ENCODE data around the gene ALDOB. TPM values are rescaled to one million over a fixed set of nuclear protein-coding genes. Genes with fewer than 3 reads are reported as not detected.
A peak's percentile ranks its signal among the peaks of the same experiment; 100 is the strongest.
"Not testable (repeated sequence)": the region's sequence is repeated elsewhere in the genome, so short reads cannot be mapped to it uniquely, and the experiment has no call there.

Gene ALDOB
- polyA plus RNA-seq, 6 donors from 2014 or later: 0.18 to 0.22 TPM; not detected in 4

GRCh38 chr9:101384873-101385536 is 50.6 kb downstream of the ALDOB start, which contains the start of gene BAAT:
Gene BAAT (minus strand): TSS chr9:101385006. CDS start chr9:101371404, 13,602 bp downstream.
- not testable (repeated sequence) for H3K4me1 Mint-ChIP-seq; ATAC-seq (ENCODE audit: low read depth in 2 of 2); H3K27me3 Mint-ChIP-seq; DNase-seq; H3K27ac Mint-ChIP-seq
- Mint-ChIP-seq H3K36me3 (peaks cover 0 to 14% of the 10 kb centered on the region in 2 donors), H3K9me3 (peaks cover 4 to 15% (median 6%) of the 10 kb centered on the region in 7 donors), H3K4me3 (peak within 1 kb of the TSS in 1 of 8 donors; percentile 13)

GRCh38 chr9:101383361-101383760 is 52.2 kb downstream of the ALDOB start:
- no peak for DNase-seq
- no peak overlapping the region for H3K4me3 Mint-ChIP-seq
- H3K36me3 Mint-ChIP-seq: peaks cover 0 to 14% of the 10 kb centered on the region in 2 donors
- H3K27ac Mint-ChIP-seq: no peak overlapping the region
- H3K4me1 Mint-ChIP-seq: no peaks in the 10 kb centered on the region
- H3K9me3 Mint-ChIP-seq: peaks cover 4 to 19% (median 8%) of the 10 kb centered on the region in 7 donors
- ATAC-seq (ENCODE audit: low read depth in 2 of 2): no peak
- peaks cover 0 to 5% (median 0%) of the 10 kb centered on the region in 3 donors for H3K27me3 Mint-ChIP-seq

GRCh38 chr9:101381833-101382342 is 53.7 kb downstream of the ALDOB start:
- no peak overlapping the region for H3K4me3 Mint-ChIP-seq
- peaks cover 9 to 33% (median 10%) of the 10 kb centered on the region in 7 donors for H3K9me3 Mint-ChIP-seq
- no peaks in the 10 kb centered on the region for H3K4me1 Mint-ChIP-seq
- H3K27ac Mint-ChIP-seq: no peak overlapping the region
- peaks cover 0 to 17% (median 11%) of the 10 kb centered on the region in 3 donors for H3K27me3 Mint-ChIP-seq
- DNase-seq (no peak), ATAC-seq (ENCODE audit: low read depth in 2 of 2) (no peak)
- peaks cover 0 to 14% of the 10 kb centered on the region in 2 donors for H3K36me3 Mint-ChIP-seq

GRCh38 chr9:101381118-101381517 is 54.5 kb downstream of the ALDOB start:
- no peaks in the 10 kb centered on the region for H3K4me1 Mint-ChIP-seq
- DNase-seq: no peak
- peaks cover 9 to 33% (median 10%) of the 10 kb centered on the region in 7 donors for H3K9me3 Mint-ChIP-seq
- H3K27me3 Mint-ChIP-seq: peaks cover 4 to 20% (median 17%) of the 10 kb centered on the region in 3 donors
- no peak overlapping the region for H3K27ac Mint-ChIP-seq
- peak overlapping the region in 1 of 8 donors; percentile 67 for H3K4me3 Mint-ChIP-seq
- peaks cover 0 to 14% of the 10 kb centered on the region in 2 donors for H3K36me3 Mint-ChIP-seq
- ATAC-seq (ENCODE audit: low read depth in 2 of 2): no peak

- H3K27ac Mint-ChIP-seq: no peak overlapping the region
- no peak for ATAC-seq (ENCODE audit: low read depth in 2 of 2)
- DNase-seq: no peak
- H3K4me1 Mint-ChIP-seq: no peaks in the 10 kb centered on the region
- H3K4me3 Mint-ChIP-seq: no peak overlapping the region
- H3K27me3 Mint-ChIP-seq: peaks cover 7 to 28% (median 26%) of the 10 kb centered on the region in 3 donors
- H3K9me3 Mint-ChIP-seq: peaks cover 9 to 28% (median 10%) of the 10 kb centered on the region in 7 donors
- peaks cover 0 to 8% of the 10 kb centered on the region in 2 donors for H3K36me3 Mint-ChIP-seq
Observed at GRCh38 chr9:101380295-101380694, 55.3 kb downstream of the ALDOB start.

GRCh38 chr9:101376111-101376848 is 59.3 kb downstream of the ALDOB start:
- Mint-ChIP-seq H3K4me1 (no peaks in the 10 kb centered on the region), H3K9me3 (peaks cover 5 to 25% (median 8%) of the 10 kb centered on the region in 7 donors), H3K27ac (no peak overlapping the region), H3K4me3 (no peak overlapping the region), H3K36me3 (no peaks in the 10 kb centered on the region), H3K27me3 (peaks cover 12 to 39% (median 39%) of the 10 kb centered on the region in 3 donors)
- ATAC-seq (ENCODE audit: low read depth in 2 of 2): no peak
- DNase-seq: no peak

GRCh38 chr9:101375546-101375945 is 60.0 kb downstream of the ALDOB start:
- Mint-ChIP-seq H3K4me3 (no peak overlapping the region), H3K9me3 (peaks cover 5 to 26% (median 8%) of the 10 kb centered on the region in 7 donors), H3K36me3 (no peaks in the 10 kb centered on the region), H3K27ac (no peak overlapping the region), H3K4me1 (no peaks in the 10 kb centered on the region), H3K27me3 (peaks cover 14 to 42% (median 41%) of the 10 kb centered on the region in 3 donors)
- ATAC-seq (ENCODE audit: low read depth in 2 of 2): no peak
- DNase-seq: no peak

- ATAC-seq (ENCODE audit: low read depth in 2 of 2): no peak
- no peaks in the 10 kb centered on the region for H3K36me3 Mint-ChIP-seq
- no peak overlapping the region for H3K27ac Mint-ChIP-seq
- no peaks in the 10 kb centered on the region for H3K4me1 Mint-ChIP-seq
- H3K4me3 Mint-ChIP-seq: no peak overlapping the region
- peaks cover 16 to 39% (median 35%) of the 10 kb centered on the region in 3 donors for H3K27me3 Mint-ChIP-seq
- DNase-seq: no peak
- H3K9me3 Mint-ChIP-seq: peaks cover 0 to 13% (median 3%) of the 10 kb centered on the region in 7 donors
Observed at GRCh38 chr9:101372327-101373118, 63.1 kb downstream of the ALDOB start.

- Mint-ChIP-seq H3K27me3 (peaks cover 16 to 38% (median 31%) of the 10 kb centered on the region in 3 donors), H3K27ac (no peak overlapping the region), H3K36me3 (no peaks in the 10 kb centered on the region), H3K9me3 (peaks cover 0 to 8% (median 3%) of the 10 kb centered on the region in 7 donors), H3K4me3 (no peak overlapping the region), H3K4me1 (no peaks in the 10 kb centered on the region)
- no peak for DNase-seq
- ATAC-seq (ENCODE audit: low read depth in 2 of 2): no peak
Observed at GRCh38 chr9:101371813-101372212, 63.8 kb downstream of the ALDOB start.

Other genes with a start within 250 kb of the ALDOB start
- gene BAAT, start 50.8 kb downstream of the ALDOB start, polyA plus RNA-seq (ENCODE audit: low read depth in 6 of 6): under 1 TPM in 1 of 6 donors, not detected in 5; 0.12 TPM
- gene MRPL50, start 37.2 kb downstream of the ALDOB start, polyA plus RNA-seq (ENCODE audit: low read depth in 6 of 6): 10 to 100 TPM in 5 of 6 donors, 1 to 10 TPM in 1; 9.2 to 15.0 (median 12.5) TPM
- 1 to 10 TPM; 1.3 to 5.0 (median 3.8) TPM for gene ZNF189, start 36.9 kb downstream of the ALDOB start, polyA plus RNA-seq (ENCODE audit: low read depth in 6 of 6)
- gene RNF20, start 98.1 kb upstream of the ALDOB start, polyA plus RNA-seq (ENCODE audit: low read depth in 6 of 6): 10 to 100 TPM; 15.3 to 45.0 (median 41.1) TPM
- not detected for gene PPP3R2, start 159.2 kb upstream of the ALDOB start, polyA plus RNA-seq (ENCODE audit: low read depth in 6 of 6)